ENCODE data around the gene SEMG2. TPM values are rescaled to one million over a fixed set of nuclear protein-coding genes. Genes with fewer than 3 reads are reported as not detected.

Gene SEMG2, protein sequence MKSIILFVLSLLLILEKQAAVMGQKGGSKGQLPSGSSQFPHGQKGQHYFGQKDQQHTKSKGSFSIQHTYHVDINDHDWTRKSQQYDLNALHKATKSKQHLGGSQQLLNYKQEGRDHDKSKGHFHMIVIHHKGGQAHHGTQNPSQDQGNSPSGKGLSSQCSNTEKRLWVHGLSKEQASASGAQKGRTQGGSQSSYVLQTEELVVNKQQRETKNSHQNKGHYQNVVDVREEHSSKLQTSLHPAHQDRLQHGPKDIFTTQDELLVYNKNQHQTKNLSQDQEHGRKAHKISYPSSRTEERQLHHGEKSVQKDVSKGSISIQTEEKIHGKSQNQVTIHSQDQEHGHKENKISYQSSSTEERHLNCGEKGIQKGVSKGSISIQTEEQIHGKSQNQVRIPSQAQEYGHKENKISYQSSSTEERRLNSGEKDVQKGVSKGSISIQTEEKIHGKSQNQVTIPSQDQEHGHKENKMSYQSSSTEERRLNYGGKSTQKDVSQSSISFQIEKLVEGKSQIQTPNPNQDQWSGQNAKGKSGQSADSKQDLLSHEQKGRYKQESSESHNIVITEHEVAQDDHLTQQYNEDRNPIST
- polyA plus RNA-seq (2013, experiment 1 of 2; ENCODE audit: insufficient read length): not detected
- polyA plus RNA-seq (2013, experiment 2 of 2; ENCODE audit: insufficient read length): not detected

DNA sequence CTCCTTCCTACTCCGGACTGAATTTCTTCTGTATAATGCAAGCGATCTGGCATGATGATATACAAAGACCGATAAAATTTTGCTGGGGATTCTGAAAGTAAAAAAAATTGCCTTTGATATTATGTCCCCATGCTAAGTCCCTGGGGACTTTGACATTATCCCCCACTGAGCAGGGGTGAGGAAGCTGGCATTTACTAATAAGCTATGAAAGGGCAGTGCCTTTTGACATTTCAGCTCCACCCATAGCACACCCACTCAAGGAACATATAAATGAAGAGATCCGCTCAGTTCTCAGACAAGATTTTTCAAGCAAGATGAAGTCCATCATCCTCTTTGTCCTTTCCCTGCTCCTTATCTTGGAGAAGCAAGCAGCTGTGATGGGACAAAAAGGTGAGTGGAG is at the start of gene SEMG2:
Gene SEMG2, plus strand, starts transcription at position 298 of the 400 bp plus-strand sequence. Its CDS starts 17 bp downstream, at position 315.
- DNase-seq: no peak

DNA sequence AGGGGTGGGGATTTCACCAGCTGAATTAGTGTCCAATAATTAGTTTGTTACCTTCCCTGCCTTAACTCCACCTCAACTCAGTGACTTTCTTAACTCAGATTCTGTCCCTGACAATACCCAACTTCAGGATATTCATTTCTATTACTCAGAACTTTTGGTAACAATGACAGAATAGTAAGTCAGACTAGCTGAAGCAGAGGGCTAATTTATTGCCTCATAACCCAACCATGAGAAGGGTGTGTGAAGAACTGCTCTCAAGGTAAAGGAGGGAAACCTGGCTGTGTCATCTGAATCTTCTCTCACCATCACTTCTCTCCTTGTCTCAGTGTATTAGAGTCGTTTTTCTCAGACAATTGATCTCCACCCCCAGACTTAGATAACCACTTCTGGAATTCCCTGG is 47.7 kb upstream of the SEMG2 start:
- DNase-seq: no peak

DNA sequence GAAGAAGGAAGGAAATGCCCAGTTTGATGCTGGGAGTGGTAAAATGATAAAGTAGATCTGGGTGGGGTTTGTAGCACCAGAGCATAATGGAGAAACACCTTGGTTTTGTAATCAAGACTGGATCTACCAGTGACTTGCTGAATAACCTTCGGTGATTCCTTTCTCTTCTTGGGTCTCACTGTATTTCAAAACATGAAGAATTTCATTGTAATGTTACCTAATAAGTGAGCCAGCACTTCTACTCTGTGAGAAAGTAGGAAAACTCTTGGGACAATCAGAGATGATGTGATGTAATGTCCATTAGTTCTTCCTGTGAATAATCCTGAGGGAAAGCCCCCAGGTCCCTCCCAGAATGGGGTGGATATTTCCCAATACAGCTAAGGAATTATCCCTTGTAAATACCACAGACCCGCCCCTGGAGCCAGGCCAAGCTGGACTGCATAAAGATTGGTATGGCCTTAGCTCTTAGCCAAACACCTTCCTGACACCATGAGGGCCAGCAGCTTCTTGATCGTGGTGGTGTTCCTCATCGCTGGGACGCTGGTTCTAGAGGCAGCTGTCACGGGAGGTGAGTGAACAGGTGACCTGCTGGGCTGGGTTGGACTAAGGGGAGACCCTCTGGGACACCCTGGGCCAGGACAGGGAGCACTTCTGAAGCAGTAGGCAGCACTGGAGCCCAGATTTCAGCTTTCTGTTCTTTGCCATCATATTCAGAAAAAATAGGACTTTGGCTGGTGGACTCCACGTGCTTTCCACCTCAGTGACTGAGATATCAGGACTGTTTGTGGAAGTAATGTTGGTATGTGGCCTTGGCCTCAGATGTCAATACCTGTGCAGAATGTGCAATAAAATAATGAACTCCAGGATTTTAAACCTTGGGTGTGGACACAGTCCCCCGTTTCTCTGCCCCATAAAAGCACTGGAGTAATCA is 46.5 kb upstream of the SEMG2 start, which contains the start of gene PI3:
Gene PI3, plus strand, starts transcription at position 469 of the 931 bp plus-strand sequence. Its CDS starts 21 bp downstream, at position 490.
- DNase-seq: no peak

DNA sequence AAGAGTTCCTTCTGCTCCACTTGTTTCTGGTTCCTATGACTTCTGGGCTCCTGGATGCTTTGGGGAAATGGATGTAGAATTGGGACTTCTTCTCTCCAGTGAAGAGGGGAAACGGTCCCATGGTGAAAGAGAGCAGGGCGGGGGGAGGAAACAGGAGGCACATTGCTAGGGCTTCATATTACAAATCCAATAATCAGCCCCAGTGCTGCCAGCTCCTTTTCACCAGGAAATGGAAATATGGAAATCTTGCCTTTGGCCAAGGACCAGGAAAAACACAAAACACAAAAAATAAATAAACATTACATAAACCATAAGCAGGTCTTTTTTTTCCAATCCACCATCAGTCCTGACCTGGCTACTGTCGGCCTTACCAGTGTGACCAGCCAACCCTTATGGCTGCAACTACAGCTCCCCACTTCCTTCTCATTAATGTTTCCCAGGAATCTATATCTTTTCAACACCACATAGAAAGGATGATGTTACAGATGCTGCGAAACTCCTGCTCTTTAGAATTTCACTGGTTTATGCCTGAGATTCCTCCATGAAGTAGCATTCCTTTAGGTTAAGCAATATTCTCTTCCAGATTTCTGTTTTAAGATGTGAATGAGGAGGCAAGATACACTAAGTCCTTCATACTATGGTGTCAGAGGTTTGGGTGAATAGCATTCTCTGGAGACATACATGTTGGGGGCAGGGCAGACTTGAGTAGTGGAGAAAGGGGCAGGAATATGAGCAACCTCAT is 44.5 kb upstream of the SEMG2 start:
- DNase-seq: no peak

DNA sequence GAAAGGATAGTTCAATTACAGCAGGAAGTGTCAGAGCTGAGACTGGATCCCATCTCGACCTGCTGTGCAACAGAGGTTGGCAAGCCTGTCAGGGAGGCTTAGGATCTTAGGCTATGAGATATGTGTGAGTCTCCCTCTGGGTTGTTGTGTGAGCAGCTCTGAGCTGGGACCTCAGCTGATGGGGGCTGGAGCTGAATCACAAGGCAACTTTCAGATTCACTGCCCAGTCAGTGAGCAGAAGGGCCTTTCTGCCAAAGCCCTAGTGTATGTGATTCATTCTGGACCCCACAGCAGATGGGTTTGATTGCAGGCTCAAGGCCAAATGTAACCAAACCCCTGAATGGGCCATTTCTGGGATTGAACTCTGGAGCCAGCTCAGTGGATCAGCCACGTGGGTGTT is 42.0 kb upstream of the SEMG2 start:
- DNase-seq: peak; percentile 11

DNA sequence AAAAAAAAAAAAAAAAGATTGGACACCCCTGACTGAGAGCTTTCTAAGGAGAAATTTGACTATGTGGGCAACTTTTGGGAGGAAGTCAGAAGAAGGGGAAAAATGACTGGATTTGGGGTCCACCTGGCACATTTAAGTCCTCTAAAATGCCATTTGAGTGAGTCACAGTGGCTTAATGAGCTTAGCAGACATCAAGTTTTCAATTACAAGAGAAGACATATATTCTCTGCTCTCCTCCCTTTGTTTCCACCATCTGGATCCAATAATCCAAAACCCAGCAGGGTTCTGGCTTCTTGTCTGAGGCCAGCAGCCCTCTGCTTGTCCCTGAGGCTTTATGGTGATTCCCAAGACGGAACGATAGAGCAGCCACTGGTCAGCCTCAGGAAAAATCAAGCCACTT is 39.5 kb upstream of the SEMG2 start:
- DNase-seq: peak; percentile 70

DNA sequence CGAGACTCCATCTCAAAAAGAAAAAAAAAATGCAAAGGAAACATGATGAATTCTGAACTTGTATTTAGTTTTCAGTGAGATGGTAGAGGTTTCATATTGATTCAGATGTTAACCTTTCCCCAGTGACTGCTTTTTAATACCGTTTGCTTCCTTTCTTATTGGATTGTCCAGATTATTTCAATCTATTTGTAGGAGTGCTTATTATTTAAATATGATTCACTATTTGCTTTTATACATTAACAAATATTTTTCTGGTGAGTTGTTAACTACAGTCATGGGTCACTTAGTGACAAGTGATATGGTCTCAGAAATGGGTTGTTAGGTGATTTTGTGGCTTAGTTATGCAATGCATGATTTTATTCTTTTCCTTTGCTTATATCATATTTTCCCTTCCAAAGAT is 38.1 kb upstream of the SEMG2 start:
- no peak for DNase-seq

DNA sequence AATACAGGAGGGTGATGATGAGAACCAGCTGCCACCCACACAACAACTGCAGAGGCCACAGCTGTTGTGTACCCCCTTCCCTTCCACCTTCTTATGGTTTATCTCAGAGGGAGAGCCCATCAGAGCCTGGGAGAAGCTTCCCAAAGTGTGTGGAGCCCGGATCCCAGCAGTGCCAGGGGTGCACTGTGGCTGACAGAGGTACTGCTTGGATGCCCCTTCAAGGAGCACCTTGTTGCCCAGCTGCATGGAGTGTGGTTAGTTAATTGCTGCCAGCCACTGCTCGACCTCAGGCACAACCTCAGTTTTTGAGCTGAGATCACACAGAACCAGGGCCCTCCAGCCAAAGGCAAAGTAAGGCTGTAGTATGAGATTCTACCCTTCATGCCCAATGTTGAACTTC is 33.5 kb upstream of the SEMG2 start:
- no peak for DNase-seq

DNA sequence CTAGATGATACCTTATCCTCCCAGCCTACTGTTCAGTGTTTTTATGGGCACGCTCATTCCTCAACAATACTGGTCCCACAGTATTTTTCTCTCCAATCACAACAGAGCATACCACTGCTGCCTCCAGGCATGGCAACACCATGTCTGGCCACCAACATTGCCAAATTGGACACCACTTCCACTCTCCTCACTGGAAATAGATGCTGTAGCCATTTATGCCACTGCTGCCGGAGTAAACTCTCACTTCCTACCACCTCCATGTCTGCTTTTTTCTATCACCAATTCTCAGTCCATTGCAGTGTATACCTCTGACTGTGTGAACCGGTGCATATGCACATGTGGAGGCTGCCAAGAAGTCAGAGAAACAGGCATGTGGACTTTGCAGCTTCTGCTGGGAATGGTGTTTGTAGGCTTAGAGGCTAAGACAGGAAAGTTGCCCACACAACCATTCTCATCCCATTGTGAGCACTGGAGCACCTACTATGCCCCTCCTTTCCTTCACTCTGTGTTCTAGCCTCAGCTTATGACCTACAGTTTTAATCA is 32.0 kb upstream of the SEMG2 start:
- DNase-seq: no peak

DNA sequence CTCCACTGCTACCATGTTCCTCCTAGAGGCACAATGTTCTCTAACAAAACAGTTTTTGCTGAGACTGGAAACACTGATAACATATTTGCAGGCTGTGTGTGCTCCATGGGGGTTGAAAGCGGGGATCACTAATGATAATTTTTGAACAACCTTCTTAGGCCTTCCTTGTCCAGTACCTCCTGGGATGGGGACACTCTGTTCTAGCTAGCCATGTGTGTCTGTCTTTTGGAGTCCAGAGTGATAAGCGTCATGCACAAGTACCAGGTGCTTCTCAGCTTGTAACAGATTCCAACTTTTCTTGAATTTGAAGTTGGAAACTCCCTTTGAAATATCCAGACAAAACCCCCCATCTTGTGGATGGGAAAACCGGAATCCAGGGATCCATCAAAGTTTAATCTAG is 31.3 kb upstream of the SEMG2 start:
- DNase-seq: no peak

DNA sequence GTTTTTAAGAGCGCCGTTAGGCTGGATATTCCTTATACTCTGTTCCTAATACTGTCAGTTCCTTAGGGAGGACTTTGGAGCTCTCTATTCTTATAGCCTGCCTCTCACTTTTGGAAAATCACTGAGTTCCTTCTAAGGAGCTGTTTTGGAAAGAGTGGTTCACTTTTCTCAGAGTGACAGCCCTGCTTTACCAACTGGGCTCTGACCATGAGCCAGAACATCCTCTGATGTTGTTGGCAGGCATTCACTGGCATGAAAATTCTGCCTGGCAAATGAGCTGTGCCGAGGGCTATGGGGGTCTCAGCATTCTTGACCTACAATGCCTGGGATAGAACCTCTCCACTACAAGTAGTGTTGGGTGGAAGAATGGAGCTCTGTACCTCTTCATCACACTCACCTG is 29.2 kb upstream of the SEMG2 start:
- no peak for DNase-seq

DNA sequence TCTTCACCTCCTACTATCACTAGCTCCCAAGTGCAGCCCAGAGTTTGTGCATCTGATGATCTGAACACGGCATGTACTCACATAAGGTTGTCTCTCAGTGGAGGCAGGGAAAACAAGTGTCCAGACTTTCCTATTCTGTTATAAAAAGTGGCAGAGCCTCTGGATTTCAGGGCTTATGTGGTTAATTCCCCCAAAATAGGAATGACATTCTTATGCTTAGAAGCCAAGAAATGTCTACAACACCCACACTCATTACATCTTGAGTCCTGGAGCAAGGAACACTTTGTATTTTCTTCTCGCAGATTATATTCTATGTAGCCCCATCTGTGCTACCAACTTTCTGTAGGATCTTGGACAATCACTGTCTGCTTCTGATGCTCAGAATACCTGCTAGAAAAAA is 27.8 kb upstream of the SEMG2 start:
- DNase-seq: no peak

DNA sequence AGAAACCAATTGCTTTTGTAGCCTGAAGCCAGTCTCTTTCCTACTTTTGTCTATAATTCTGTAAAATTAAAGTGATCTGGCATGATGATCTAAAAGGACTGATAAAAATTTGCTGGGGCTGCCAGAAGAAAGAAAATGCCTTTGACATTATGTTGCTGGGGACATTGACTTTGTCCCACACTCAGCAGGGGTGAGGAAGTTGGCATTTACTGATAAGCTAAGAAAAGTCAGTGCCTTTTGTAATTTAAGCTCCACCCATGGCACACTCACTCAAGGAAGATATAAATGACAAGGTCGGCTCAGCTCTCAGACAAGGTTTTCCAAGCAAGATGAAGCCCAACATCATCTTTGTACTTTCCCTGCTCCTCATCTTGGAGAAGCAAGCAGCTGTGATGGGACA is 14.4 kb upstream of the SEMG2 start, which contains the start of gene SEMG1:
Gene SEMG1, plus strand, starts transcription at position 309 of the 400 bp plus-strand sequence. Its CDS starts 21 bp downstream, at position 330.
- DNase-seq: no peak

DNA sequence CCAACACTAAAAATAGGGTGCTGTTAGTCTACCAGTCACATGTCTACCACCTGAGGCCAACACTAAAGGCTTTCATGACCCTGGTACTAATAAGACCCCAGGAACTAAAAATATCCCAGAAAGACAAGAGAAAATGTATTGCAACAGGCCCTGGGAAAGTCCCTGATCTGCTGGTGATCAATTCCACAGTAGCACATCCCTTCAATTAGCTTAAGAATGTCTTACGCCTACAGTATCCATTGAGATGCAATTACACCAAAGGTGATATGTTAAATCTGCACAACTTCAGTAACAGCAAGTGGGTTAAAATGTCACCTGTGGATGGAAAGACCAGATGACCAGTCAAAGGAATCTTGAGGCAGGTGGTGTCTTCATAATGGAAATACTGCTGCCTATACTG is 11.2 kb upstream of the SEMG2 start:
- DNase-seq: no peak

DNA sequence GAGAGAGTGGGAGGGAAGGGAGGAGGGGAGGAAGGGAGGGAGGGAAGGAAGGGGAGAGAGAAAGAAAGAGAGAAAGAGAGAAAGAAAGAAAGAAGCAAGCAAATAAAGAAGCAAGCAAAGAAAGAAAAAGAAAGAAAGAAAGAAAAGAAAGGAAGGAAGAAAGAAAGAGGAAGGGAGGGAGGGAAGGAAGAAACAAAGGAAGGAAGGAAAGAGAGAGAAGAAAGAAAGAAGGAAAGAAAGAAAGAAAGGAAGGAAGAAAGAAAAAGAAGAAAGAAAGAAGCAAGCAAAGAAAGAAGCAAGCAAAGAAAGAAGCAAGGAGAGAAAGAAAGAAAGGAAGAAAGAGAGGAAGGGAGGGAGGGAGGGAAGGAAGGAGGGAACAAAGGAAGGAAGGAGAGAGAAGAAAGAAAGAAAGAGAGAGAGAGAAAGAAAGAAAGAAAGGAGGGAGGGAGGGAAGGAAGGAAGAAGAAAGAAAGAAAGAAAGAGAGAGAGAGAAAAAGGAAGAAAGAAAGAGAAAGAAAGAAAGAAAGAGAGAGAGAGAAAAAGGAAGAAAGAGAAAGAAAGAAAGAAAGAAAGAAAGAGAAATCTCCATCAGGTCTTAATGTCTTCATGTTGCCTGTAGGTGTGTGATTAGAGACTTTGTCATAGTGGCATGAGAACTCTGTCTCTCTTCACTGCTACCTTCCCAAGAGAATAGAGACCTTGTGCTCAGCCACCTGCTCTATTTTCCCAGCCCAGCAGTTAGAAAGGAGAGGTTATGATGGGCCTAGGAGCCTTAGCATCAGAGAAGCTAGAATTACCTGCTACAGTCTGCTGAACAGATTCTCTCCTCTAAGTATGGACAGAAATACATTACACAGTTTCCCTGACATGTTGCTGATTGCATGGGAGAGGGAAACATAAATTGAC is 9.4 kb upstream of the SEMG2 start:
- no peak for DNase-seq

DNA sequence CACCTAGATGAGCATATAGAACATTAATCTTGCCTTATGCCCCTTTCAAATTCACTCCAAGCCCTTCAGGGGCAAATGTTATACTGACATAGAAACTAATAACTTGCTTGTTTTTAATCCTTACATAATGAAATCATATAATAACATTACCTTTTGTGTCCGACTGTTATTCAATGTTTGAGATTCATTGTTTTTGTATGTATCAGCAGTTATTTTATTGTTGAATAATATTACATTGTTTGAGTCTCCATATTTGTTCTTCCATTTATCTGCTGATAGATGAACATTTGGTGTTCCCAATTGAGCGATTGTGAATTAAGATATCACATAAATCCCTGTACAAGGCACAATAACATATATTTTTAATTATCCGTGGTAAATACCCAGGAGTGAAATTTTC is 8.3 kb upstream of the SEMG2 start:
- DNase-seq: no peak

DNA sequence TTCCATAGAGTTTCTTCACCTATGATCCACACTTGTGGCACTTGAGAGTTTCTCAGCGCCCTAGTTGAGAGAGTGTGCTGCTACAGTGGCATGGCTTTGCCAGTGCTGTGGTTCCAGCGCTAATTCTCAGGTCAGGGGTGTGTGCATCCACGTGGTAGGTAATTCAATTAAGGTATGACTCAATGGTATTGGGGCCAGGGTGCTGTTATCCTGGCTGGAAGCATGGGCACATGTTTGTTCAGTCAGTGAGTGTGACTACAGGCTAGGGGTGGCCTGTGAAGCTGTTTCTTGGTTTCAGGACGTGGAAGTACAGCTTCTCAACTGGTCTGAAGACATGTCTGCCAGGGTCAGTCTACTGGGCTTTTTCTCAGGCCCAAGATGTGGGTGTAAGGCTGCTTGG is 3.0 kb upstream of the SEMG2 start:
- DNase-seq: no peak

DNA sequence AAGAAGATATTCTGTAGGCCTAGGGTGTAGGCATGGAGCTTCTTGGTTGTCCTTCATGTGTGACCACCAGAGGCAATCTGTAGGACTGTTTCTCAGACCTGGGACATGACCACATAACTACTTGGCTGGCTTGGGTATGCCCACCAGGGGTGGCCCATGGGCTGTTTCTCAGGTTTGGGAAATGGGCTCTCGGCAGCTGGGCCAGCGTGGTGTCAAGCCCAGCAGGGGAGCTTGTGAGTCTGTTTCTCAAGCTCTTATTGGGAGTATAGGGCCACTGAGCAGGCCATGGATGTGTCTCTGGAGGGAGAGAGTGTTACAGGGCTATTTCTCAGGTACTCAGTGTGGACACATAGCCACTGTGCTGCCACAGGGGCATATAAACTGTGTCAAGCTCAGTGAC is 2.5 kb upstream of the SEMG2 start:
- DNase-seq: no peak

DNA sequence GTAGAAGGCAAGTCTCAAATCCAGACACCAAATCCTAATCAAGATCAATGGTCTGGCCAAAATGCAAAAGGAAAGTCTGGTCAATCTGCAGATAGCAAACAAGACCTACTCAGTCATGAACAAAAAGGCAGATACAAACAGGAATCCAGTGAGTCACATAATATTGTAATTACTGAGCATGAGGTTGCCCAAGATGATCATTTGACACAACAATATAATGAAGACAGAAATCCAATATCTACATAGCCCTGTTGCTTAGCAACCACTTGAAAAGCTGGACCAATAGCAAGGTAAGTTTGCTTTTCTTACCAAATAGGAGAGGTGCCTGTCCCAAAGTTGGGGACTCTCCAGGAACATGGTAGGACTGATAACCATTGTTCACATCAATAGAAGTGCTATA is 2.0 kb downstream of the SEMG2 start:
- DNase-seq: no peak

DNA sequence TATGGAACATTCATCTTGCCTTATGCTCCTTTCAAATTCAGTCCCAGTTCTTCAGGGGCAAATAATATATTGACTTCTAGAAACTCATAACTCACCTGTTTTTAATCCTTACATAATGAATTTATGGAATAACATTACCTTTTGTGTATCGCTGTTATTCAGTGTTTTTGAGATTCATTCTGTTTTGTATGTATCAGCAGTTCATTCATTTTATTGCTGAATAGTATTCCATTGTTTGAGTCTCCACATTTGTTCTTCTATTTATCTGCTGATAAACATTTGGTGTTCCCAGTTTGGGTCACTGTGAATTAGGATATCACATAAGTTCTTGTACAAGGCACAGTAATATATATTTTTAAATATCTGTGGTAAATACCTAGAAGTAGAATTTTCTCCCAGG is 5.1 kb downstream of the SEMG2 start:
- DNase-seq: no peak
